ENCODE results near the gene RNF14. TPM values are rescaled to one million over a fixed set of nuclear protein-coding genes. Genes with fewer than 3 reads are reported as not detected.
A peak's percentile ranks its signal among the peaks of the same experiment; 100 is the strongest.

Gene RNF14
- total and polyA plus RNA-seq, 10 of the 15 experiments (the other 5 are each of a cell fraction or from before 2014, with no cell fraction given): 13.2 to 41.8 (median 28.3) TPM

- ATAC-seq (peak; percentile 99), FAIRE-seq (peak; percentile 96), DNase-seq (ENCODE audit: low read depth, low spot score) (peak; percentile 64)
- in situ Hi-C loops (cut with MboI) (no loop called here), intact Hi-C loops (cut with micrococcal nuclease; ENCODE audit: unreplicated experiment) (loop anchor here (1.0 to 10.0 kb wide), 5 partner anchors 72 to 366 kb away; no protein-coding TSS in a partner anchor)
- Histone ChIP-seq H3K9me3 (replicated peaks; ENCODE audit: control insufficient read depth, insufficient read depth, low read length) (no peaks in the 10 kb centered on the region), H3K9ac (ENCODE audit: control insufficient read depth, insufficient read depth, low read length) (no peak overlapping the region), H3K27ac (ENCODE audit: control insufficient read depth, insufficient read depth) (no peak overlapping the region), H3K4me1 (ENCODE audit: control insufficient read depth, insufficient read depth, low read length) (peaks cover 3% of the 10 kb centered on the region; the same call in 1 of the 2 replicates), H3K79me2 (ENCODE audit: control insufficient read depth, insufficient read depth, low read length) (no peaks in the 10 kb centered on the region), H3K4me2 (ENCODE audit: control insufficient read depth, insufficient read depth) (peak overlapping the region; percentile 54; the same call in 1 of the 2 replicates), H2AFZ (ENCODE audit: control insufficient read depth, low read depth, low read length) (peak overlapping the region; percentile 86), H3K27me3 (replicated peaks in 1 of 2; ENCODE audit: control insufficient read depth in 2 of 2, insufficient read depth in 2 of 2, low read length in 1 of 2) (no peaks in the 10 kb centered on the region), H3K4me3 (no peak overlapping the region), H3K36me3 (ENCODE audit: control insufficient read depth in 2 of 2, insufficient read depth in 2 of 2, low read length in 1 of 2) (no peaks in the 10 kb centered on the region), H4K20me1 (ENCODE audit: control insufficient read depth, insufficient read depth) (no peaks in the 10 kb centered on the region)
- ChIA-PET POLR2A (interaction anchor here (0.5 to 1.7 kb wide), 6 partner anchors 10 to 318 kb away, joined by 3 to 21 read pairs (median 6); partner anchors contain the start of genes DELE1 and RNF14), RAD21 (ENCODE audit: unreplicated experiment) (interaction anchor here (0.7 to 3.8 kb wide), 31 partner anchors 9 to 327 kb away, joined by 3 to 57 read pairs (median 4); partner anchors contain the start of genes DELE1, FCHSD1, HDAC3 and PCDH1), SMC1A (ENCODE audit: uncharacterized antibody, unreplicated experiment) (interaction anchor here (0.6 to 3.9 kb wide), 35 partner anchors 9 to 1733 kb away, joined by 3 to 46 read pairs (median 5); partner anchors contain the start of genes DELE1, GNPDA1, PCDH1 and RNF14), CTCF (interaction anchor here (0.6 to 5.2 kb wide), 74 partner anchors 10 to 548 kb away, joined by 3 to 101 read pairs (median 5); partner anchors contain the start of genes DELE1, FCHSD1, GNPDA1 and HDAC3)
- BruUV-seq (replicated peaks): no TSS peak
- WGBS (ENCODE audit: insufficient coverage, insufficient replicate concordance, low lambda C conversion rate, missing lambda C conversion rate): 21% methylated on average over 14 of the region's 14 CpGs
- TF ChIP-seq USF1 (IDR thresholded peaks at IDR 0.05; ENCODE audit: borderline replicate concordance, extremely low read length, insufficient read depth, low read depth, low read length) (no peak), MYC (IDR thresholded peaks at IDR 0.05; ENCODE audit: insufficient read depth, insufficient read length, insufficient replicate concordance, low read length, severe bottlenecking) (no peak), ZNF24 (IDR thresholded peaks at IDR 0.05) (no peak), CBFB (IDR thresholded peaks at IDR 0.05; ENCODE audit: low read depth) (no peak), RELA (IDR thresholded peaks at IDR 0.05; ENCODE audit: borderline replicate concordance, partially characterized antibody) (no peak), RB1 (IDR thresholded peaks at IDR 0.05; ENCODE audit: borderline replicate concordance) (no peak), ZZZ3 (IDR thresholded peaks at IDR 0.05; ENCODE audit: control insufficient read depth, insufficient read length, low read depth) (no peak), NRF1 (conservative IDR thresholded peaks at IDR 0.05; ENCODE audit: low read depth, low read length) (no peak), SMARCA5 (IDR thresholded peaks at IDR 0.05) (peak; percentile 60; the same call in 1 of the 2 replicates), SMAD1 (IDR thresholded peaks at IDR 0.05; ENCODE audit: low read depth, partially characterized antibody) (no peak), RELB (IDR thresholded peaks at IDR 0.05; ENCODE audit: low read depth) (peak; percentile 35; the same call in 1 of the 2 replicates), SIN3A (IDR thresholded peaks at IDR 0.05; ENCODE audit: low read depth, low read length) (no peak), STAT1 (conservative IDR thresholded peaks at IDR 0.05) (no peak), YY1 (IDR thresholded peaks at IDR 0.05; ENCODE audit: low read depth, low read length) (peak; percentile 74), BRCA1 (IDR thresholded peaks at IDR 0.05; ENCODE audit: low read depth, low read length) (no peak), WRNIP1 (IDR thresholded peaks at IDR 0.05; ENCODE audit: borderline replicate concordance, low read depth, low read length) (no peak), FOXM1 (IDR thresholded peaks at IDR 0.05; ENCODE audit: low read depth, low read length) (no peak), EED (IDR thresholded peaks at IDR 0.05; ENCODE audit: low read depth) (no peak), SREBF1 (IDR thresholded peaks at IDR 0.05; ENCODE audit: low read length) (no peak), IRF4 (IDR thresholded peaks at IDR 0.05; ENCODE audit: low read depth, low read length) (0 out of 2 replicates have a peak, but pooled peaks have one; percentile 8), CHD4 (IDR thresholded peaks at IDR 0.05) (no peak)
Observed at GRCh38 chr5:141960449-141961323, 8.2 kb upstream of the RNF14 start.
